Measurements from ENCODE around the gene SCPEP1.

- TF ChIP-seq CTCF (IDR thresholded peaks at IDR 0.05 in 4 of 5, conservative IDR thresholded peaks at IDR 0.05 in 1 of 5) (no peak), POLR2A (IDR thresholded peaks at IDR 0.05) (no peak)
Measured at GRCh38 chr17:57008958-57009357, 31.0 kb downstream of the SCPEP1 start.

All from gastrocnemius medialis (tissue), 4 donors.